Right atrium auricular region (tissue), 2 donors: ENCODE data around the gene MGLL. TPM values are rescaled to one million over a fixed set of nuclear protein-coding genes. Genes with fewer than 3 reads are reported as not detected.
A peak's percentile ranks its signal among the peaks of the same experiment; 100 is the strongest.

Source experiments
- DNase-seq: peaks from one replicate; pipeline ENCODE4 v3.0.0-alpha.2; 2019; ENCODE audit warnings: low spot score
- H3K27ac ChIP-seq, 2 donors: fragments of 200-600 bp; sonication (generic); 1 replicate in 1 of 2; 2 replicates in 1 of 2; pipeline ENCODE4 v1.5.1; 2016 to 2019
- H3K27me3 ChIP-seq, 2 donors: fragments of 200-600 bp; sonication (generic); one replicate each; pipeline versions ENCODE4 v1.5.1 to v1.6.0; 2017 to 2019
- H3K36me3 ChIP-seq: fragments of 200-600 bp; sonication (generic); one replicate; pipeline ENCODE4 v1.5.1; 2016
- H3K4me1 ChIP-seq, 2 donors: fragments of 200-600 bp; sonication (generic); one replicate each; pipeline versions ENCODE4 v1.5.1 to v1.6.0; 2017 to 2019
- H3K4me3 ChIP-seq, 2 donors: fragments of 200-600 bp; sonication (generic); 1 replicate in 1 of 2; 2 replicates in 1 of 2; pipeline ENCODE4 v1.5.1; 2017 to 2019; ENCODE audit warnings: mild to moderate bottlenecking in 1 of 2, moderate library complexity in 1 of 2
- H3K9me3 ChIP-seq, 2 donors: fragments of 200-600 bp; sonication (generic); one replicate each; pipeline ENCODE4 v1.5.1; 2019
- total RNA-seq, 2 donors: library from RNA; depleted of rRNA; stranded (reverse); fragments of >200 nt; gene quantifications; one replicate each; pipeline ENCODE4 v1.1.0, GENCODE V29; 2016
- TF ChIP-seq, protein P1 (sequence below), 2 donors: fragments of 200-600 bp; sonication (generic); IDR thresholded peaks; one replicate each; pipeline ENCODE4 v1.5.1; 2019; ENCODE audit warnings: antibody characterized with exemption in 2 of 2

The MGLL gene
- total RNA-seq, 2 donors from 2014 or later, result 36.3 to 46.4 TPM

DNA sequence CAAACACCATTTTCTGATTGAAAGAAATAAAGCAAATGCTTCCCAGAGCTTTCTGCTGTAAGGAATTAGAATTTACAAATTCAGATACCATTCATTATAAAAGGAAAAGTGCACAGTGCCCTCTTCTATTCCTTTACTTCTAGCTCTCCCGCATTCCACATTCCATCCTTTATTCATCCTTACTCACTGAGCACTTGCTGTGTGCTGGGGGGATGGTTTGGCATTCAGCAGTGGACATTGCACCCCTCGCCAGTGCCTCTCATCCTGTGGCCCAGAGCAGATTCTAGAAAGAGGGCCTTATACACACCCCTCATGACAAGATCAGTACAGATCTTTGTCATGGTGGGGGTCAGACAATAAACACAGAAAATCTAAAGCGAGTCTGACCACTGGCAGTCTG, 73.0 kb downstream of the MGLL start:
- Histone ChIP-seq H3K27me3 (no peaks in the 10 kb centered on the region), H3K4me1 (peaks cover 0 to 70% of the 10 kb centered on the region in 2 donors), H3K9me3 (no peaks in the 10 kb centered on the region), H3K36me3 (no peaks in the 10 kb centered on the region), H3K27ac (peak overlapping the region; percentile 81), H3K4me3 (no peak overlapping the region)
- no peak for DNase-seq
- TF ChIP-seq, protein P1, sequence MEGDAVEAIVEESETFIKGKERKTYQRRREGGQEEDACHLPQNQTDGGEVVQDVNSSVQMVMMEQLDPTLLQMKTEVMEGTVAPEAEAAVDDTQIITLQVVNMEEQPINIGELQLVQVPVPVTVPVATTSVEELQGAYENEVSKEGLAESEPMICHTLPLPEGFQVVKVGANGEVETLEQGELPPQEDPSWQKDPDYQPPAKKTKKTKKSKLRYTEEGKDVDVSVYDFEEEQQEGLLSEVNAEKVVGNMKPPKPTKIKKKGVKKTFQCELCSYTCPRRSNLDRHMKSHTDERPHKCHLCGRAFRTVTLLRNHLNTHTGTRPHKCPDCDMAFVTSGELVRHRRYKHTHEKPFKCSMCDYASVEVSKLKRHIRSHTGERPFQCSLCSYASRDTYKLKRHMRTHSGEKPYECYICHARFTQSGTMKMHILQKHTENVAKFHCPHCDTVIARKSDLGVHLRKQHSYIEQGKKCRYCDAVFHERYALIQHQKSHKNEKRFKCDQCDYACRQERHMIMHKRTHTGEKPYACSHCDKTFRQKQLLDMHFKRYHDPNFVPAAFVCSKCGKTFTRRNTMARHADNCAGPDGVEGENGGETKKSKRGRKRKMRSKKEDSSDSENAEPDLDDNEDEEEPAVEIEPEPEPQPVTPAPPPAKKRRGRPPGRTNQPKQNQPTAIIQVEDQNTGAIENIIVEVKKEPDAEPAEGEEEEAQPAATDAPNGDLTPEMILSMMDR (IDR thresholded peaks at IDR 0.05), result no peak

DNA sequence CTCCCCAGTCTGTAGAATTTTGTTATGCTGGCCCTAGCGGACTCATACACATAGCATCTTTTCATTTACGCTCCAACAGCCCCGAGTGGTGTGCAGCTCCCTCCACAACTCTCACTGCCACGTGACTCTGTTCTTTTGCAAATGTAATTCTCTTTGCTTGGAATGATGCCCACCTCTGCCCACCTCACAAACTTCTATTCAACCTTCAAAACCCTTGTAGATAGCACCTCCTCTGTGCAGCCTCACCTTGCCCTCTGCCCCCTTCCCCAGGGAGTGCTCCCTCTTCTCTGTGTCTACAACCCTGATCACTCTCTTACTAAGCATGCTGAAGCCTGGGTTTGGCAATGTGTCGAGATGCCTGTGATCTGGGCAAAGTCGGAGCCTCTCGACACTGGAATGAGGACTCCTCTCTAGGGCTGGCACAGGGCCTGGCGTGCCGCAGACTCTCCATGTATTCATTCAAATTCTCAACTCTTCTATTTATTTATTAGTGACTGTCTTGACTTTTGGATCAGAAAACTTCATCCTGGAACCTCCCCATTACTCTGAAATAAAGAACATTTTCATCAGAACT, 73.5 kb downstream of the MGLL start:
- no peaks in the 10 kb centered on the region for H3K9me3 ChIP-seq
- no peaks in the 10 kb centered on the region for H3K27me3 ChIP-seq
- H3K36me3 ChIP-seq, result no peaks in the 10 kb centered on the region
- H3K4me3 ChIP-seq, result no peak overlapping the region
- TF ChIP-seq, protein P1 (IDR thresholded peaks at IDR 0.05), result no peak
- DNase-seq, result no peak
- peaks cover 0 to 75% of the 10 kb centered on the region in 2 donors for H3K4me1 ChIP-seq
- H3K27ac ChIP-seq, result peak overlapping the region; percentile 81

DNA sequence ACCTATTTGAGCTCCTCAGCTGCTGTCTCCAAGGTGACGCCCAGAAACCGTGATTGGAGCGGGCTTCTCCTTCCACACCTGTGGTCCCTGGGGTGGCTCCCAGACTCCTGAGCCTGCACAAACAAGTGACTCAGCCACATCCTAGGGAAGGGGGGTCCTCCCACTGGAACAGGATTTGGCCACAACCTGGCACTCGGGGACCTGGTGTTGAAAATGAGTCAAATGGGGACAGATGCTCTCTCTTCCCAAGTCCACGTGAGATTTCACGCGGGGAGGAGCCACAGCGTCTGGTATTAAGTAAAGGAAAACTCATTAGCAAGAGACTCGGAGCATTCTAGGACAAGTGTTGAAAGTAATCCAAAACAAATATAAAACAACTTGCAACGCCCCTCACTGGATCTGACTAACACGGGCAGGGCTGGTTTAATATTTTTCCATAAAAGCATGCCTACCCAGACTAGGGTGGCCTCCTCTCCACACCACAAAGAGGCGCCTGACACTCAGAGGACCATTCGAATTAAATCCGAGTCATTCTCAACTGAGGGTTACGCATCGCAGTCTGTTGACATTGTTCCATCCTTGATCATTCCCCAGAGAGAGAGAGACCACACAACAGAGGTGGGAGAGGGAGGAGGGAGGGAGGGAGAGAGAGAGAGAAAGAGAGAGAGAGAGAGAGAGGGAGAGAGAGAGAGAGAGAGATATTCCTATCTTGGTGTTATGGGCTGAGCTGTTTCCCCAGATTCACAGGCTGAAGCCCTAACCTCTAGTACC, 74.4 kb downstream of the MGLL start:
- no peak overlapping the region for H3K4me3 ChIP-seq
- H3K27ac ChIP-seq, result peak overlapping the region; percentile 81
- no peaks in the 10 kb centered on the region for H3K9me3 ChIP-seq
- no peaks in the 10 kb centered on the region for H3K27me3 ChIP-seq
- peaks cover 0 to 84% of the 10 kb centered on the region in 2 donors for H3K4me1 ChIP-seq
- DNase-seq, result peak; percentile 96
- TF ChIP-seq, protein P1 (IDR thresholded peaks at IDR 0.05), result peak in 1 of 2 donors; percentile 46
- no peaks in the 10 kb centered on the region for H3K36me3 ChIP-seq

DNA sequence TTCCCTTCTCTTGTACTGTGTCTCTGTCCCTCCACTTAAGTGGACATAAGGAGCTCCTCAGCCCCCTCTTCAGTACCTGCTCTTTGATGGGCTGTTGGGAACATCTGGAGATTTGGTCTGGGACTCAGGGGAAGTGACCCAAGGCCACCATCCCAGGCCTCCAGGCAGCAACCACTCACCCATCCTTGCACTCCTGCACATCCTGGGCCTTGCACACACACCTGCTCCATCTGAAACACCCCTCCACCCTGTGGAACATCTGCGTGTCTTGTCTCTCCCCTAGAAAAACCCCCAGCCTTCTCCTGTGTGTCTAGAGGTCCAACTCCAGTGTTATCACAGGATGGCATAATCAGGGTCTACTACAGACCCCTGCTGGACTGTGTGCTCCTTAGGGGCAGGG, 75.2 kb downstream of the MGLL start:
- Histone ChIP-seq H3K36me3 (no peaks in the 10 kb centered on the region), H3K4me1 (peaks cover 0 to 90% of the 10 kb centered on the region in 2 donors), H3K4me3 (no peak overlapping the region), H3K27me3 (no peaks in the 10 kb centered on the region), H3K27ac (peak overlapping the region; percentile 81), H3K9me3 (no peaks in the 10 kb centered on the region)
- TF ChIP-seq, protein P1 (IDR thresholded peaks at IDR 0.05), result no peak
- no peak for DNase-seq

DNA sequence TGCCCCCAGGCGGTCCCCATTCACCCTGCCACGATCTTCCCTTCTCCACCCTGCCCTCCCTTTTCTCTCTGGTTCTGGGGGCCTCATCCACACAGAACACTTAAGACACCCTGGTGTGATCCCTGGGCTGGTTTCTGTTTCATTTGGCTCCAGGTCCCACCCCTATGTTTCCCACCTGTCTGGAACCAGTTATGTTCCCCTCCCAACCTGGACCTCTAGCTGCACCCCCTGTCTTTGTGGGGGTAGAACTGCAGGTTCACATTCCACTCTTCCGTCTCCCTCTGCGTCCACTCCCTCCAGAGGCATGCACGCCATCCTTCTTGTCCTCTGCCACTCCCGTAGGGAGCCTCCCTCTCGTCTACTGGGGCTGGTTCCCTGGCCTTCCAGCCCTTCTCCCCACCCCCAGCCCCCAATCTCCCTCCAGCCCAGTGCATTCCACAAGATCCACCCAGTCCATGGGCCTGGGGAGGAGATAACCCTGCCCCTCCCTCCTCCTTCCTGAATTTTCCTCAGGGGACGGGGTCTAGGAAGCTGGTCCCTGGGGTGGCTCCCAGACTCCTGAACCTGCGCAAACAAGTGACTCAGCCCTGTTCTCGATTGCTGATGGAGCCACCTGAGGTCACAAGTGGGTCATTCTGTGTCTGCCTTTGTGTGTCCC, 75.8 kb downstream of the MGLL start:
- Histone ChIP-seq H3K27ac (peak overlapping the region; percentile 81), H3K9me3 (no peaks in the 10 kb centered on the region), H3K36me3 (no peaks in the 10 kb centered on the region), H3K27me3 (no peaks in the 10 kb centered on the region), H3K4me1 (peaks cover 0 to 95% of the 10 kb centered on the region in 2 donors), H3K4me3 (no peak overlapping the region)
- TF ChIP-seq, protein P1 (IDR thresholded peaks at IDR 0.05), result peak in 1 of 2 donors; percentile 51
- no peak for DNase-seq
